ENCODE results near the gene TBC1D2. TPM values are rescaled to one million over a fixed set of nuclear protein-coding genes. Genes with fewer than 3 reads are reported as not detected.

TBC1D2 gene
- total and polyA plus RNA-seq, 2 of the 13 experiments (the other 11 are each of a cell fraction or from before 2014, with no cell fraction given): 2.0 to 2.8 TPM

DNA sequence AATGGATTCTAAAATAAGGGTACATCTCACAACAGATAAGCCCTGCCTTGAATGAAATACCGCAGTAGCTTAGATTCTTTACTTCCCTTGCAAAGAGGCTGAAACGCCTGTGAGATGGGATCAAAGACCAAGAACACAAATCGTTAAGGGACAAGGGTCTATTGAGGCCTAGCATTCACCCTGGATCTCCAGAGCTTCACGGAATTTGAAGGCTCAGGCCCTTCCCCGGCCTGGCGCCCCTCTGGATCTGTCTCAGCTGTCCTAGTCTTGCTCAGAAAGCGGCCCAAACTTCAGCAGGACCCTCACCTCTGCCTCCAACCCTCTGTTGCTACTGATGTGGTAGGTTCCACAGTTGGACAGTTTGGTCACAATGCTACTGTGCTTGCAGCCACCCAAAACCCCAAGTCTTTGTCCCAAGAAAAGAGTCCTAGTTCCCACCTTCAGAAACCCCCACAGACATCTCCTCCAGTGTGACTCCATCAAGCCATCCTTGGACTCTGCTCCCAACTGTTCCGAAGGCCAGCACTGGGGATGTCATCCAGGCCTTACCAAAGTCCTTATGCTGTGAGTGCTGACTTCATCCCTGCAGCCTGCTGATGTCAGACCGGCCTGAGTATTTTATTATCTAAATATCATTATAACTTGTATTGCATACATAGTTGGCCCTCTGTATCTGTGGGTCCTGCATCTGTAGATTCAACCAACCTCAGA, 72.4 kb downstream of the TBC1D2 start (continued):
- TF ChIP-seq, protein P1, sequence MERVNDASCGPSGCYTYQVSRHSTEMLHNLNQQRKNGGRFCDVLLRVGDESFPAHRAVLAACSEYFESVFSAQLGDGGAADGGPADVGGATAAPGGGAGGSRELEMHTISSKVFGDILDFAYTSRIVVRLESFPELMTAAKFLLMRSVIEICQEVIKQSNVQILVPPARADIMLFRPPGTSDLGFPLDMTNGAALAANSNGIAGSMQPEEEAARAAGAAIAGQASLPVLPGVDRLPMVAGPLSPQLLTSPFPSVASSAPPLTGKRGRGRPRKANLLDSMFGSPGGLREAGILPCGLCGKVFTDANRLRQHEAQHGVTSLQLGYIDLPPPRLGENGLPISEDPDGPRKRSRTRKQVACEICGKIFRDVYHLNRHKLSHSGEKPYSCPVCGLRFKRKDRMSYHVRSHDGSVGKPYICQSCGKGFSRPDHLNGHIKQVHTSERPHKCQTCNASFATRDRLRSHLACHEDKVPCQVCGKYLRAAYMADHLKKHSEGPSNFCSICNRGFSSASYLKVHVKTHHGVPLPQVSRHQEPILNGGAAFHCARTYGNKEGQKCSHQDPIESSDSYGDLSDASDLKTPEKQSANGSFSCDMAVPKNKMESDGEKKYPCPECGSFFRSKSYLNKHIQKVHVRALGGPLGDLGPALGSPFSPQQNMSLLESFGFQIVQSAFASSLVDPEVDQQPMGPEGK (CRISPR knock-in tag; IDR thresholded peaks at IDR 0.05): no peak
- TF ChIP-seq, protein P2, sequence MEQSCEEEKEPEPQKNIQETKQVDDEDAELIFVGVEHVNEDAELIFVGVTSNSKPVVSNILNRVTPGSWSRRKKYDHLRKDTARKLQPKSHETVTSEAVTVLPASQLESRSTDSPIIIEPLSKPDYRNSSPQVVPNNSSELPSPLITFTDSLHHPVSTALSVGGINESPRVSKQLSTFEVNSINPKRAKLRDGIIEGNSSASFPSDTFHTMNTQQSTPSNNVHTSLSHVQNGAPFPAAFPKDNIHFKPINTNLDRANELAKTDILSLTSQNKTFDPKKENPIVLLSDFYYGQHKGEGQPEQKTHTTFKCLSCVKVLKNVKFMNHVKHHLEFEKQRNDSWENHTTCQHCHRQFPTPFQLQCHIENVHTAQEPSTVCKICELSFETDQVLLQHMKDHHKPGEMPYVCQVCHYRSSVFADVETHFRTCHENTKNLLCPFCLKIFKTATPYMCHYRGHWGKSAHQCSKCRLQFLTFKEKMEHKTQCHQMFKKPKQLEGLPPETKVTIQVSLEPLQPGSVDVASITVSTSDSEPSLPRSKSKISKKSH (CRISPR knock-in tag; IDR thresholded peaks at IDR 0.05; ENCODE audit: borderline replicate concordance): no peak
- TF ChIP-seq, protein P3, sequence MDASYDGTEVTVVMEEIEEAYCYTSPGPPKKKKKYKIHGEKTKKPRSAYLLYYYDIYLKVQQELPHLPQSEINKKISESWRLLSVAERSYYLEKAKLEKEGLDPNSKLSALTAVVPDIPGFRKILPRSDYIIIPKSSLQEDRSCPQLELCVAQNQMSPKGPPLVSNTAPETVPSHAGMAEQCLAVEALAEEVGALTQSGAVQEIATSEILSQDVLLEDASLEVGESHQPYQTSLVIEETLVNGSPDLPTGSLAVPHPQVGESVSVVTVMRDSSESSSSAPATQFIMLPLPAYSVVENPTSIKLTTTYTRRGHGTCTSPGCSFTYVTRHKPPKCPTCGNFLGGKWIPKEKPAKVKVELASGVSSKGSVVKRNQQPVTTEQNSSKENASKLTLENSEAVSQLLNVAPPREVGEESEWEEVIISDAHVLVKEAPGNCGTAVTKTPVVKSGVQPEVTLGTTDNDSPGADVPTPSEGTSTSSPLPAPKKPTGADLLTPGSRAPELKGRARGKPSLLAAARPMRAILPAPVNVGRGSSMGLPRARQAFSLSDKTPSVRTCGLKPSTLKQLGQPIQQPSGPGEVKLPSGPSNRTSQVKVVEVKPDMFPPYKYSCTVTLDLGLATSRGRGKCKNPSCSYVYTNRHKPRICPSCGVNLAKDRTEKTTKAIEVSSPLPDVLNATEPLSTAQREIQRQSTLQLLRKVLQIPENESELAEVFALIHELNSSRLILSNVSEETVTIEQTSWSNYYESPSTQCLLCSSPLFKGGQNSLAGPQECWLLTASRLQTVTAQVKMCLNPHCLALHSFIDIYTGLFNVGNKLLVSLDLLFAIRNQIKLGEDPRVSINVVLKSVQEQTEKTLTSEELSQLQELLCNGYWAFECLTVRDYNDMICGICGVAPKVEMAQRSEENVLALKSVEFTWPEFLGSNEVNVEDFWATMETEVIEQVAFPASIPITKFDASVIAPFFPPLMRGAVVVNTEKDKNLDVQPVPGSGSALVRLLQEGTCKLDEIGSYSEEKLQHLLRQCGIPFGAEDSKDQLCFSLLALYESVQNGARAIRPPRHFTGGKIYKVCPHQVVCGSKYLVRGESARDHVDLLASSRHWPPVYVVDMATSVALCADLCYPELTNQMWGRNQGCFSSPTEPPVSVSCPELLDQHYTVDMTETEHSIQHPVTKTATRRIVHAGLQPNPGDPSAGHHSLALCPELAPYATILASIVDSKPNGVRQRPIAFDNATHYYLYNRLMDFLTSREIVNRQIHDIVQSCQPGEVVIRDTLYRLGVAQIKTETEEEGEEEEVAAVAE (CRISPR knock-in tag; IDR thresholded peaks at IDR 0.05; ENCODE audit: borderline replicate concordance): no peak
- TF ChIP-seq ZSCAN21 (CRISPR knock-in tag; IDR thresholded peaks at IDR 0.05; ENCODE audit: borderline replicate concordance) (no peak), STAG1 (CRISPR knock-in tag; IDR thresholded peaks at IDR 0.05) (no peak), NCOA1 (CRISPR knock-in tag; IDR thresholded peaks at IDR 0.05) (no peak), ATM (IDR thresholded peaks at IDR 0.05; ENCODE audit: borderline replicate concordance) (no peak), SMARCC2 (IDR thresholded peaks at IDR 0.05) (no peak), DR1 (CRISPR knock-in tag; IDR thresholded peaks at IDR 0.05) (no peak)
- TF ChIP-seq, protein P4, sequence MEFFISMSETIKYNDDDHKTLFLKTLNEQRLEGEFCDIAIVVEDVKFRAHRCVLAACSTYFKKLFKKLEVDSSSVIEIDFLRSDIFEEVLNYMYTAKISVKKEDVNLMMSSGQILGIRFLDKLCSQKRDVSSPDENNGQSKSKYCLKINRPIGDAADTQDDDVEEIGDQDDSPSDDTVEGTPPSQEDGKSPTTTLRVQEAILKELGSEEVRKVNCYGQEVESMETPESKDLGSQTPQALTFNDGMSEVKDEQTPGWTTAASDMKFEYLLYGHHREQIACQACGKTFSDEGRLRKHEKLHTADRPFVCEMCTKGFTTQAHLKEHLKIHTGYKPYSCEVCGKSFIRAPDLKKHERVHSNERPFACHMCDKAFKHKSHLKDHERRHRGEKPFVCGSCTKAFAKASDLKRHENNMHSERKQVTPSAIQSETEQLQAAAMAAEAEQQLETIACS (CRISPR knock-in tag; IDR thresholded peaks at IDR 0.05): no peak
- TF ChIP-seq, protein P5, sequence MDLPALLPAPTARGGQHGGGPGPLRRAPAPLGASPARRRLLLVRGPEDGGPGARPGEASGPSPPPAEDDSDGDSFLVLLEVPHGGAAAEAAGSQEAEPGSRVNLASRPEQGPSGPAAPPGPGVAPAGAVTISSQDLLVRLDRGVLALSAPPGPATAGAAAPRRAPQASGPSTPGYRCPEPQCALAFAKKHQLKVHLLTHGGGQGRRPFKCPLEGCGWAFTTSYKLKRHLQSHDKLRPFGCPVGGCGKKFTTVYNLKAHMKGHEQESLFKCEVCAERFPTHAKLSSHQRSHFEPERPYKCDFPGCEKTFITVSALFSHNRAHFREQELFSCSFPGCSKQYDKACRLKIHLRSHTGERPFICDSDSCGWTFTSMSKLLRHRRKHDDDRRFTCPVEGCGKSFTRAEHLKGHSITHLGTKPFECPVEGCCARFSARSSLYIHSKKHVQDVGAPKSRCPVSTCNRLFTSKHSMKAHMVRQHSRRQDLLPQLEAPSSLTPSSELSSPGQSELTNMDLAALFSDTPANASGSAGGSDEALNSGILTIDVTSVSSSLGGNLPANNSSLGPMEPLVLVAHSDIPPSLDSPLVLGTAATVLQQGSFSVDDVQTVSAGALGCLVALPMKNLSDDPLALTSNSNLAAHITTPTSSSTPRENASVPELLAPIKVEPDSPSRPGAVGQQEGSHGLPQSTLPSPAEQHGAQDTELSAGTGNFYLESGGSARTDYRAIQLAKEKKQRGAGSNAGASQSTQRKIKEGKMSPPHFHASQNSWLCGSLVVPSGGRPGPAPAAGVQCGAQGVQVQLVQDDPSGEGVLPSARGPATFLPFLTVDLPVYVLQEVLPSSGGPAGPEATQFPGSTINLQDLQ (CRISPR knock-in tag; IDR thresholded peaks at IDR 0.05): no peak

Data from HepG2 (cell line).